Measurements from ENCODE around the gene CCT8.

The CCT8 gene

GRCh38 chr21:29008367-29008766 is 65.1 kb downstream of the CCT8 start:
- H3K27ac ChIP-seq: no peak overlapping the region
- ChIA-PET POLR2A (ENCODE audit: low non-redundant PET) (no interaction called here), CTCF (no interaction called here)
- no peak for DNase-seq (ENCODE audit: low spot score)
- TF ChIP-seq, protein P1, sequence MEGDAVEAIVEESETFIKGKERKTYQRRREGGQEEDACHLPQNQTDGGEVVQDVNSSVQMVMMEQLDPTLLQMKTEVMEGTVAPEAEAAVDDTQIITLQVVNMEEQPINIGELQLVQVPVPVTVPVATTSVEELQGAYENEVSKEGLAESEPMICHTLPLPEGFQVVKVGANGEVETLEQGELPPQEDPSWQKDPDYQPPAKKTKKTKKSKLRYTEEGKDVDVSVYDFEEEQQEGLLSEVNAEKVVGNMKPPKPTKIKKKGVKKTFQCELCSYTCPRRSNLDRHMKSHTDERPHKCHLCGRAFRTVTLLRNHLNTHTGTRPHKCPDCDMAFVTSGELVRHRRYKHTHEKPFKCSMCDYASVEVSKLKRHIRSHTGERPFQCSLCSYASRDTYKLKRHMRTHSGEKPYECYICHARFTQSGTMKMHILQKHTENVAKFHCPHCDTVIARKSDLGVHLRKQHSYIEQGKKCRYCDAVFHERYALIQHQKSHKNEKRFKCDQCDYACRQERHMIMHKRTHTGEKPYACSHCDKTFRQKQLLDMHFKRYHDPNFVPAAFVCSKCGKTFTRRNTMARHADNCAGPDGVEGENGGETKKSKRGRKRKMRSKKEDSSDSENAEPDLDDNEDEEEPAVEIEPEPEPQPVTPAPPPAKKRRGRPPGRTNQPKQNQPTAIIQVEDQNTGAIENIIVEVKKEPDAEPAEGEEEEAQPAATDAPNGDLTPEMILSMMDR (conservative IDR thresholded peaks at IDR 0.05; ENCODE audit: low read depth): no peak

DNA sequence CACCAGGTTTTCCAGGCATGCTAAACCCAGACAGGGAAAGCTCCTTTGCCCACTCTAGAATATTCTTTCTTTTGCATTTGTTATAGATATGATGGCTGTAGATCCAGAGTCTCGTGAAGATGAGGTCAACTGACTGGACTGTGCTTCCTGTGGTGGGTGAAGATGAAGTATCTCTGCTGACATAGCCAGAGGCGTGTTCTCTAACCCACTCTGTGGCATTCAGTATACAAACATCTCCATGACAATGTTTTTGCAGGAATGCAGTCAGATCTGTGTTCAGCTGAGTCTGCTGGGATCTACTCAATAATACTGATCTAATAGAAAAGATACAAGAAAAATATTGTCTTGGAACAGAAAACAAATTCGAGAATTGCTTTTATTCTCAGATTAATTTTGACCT is 65.6 kb downstream of the CCT8 start:
- TF ChIP-seq, protein P1 (conservative IDR thresholded peaks at IDR 0.05; ENCODE audit: low read depth): no peak
- CTCF ChIA-PET: no interaction called here
- H3K27ac ChIP-seq: no peak overlapping the region
- POLR2A ChIA-PET (ENCODE audit: low non-redundant PET): no interaction called here
- no peak for DNase-seq (ENCODE audit: low spot score)

DNA sequence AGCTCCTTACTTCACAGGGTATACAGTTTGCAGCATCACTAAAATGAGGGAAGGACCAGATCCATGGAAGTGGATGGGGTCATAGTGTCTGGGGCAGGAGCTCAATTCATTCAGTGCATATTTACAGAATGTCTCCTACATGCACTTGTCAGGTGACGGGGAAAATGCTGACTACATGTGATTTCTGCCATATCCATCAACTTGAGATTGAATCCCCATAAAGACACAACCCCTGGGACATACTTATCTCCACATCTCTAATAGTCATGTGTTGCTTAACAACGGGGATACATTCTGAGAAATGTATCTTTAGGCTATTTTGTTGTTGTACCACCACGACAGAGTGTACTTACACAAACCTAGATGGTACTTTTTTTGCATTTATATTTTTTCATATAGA is 66.3 kb downstream of the CCT8 start:
- TF ChIP-seq, protein P1 (conservative IDR thresholded peaks at IDR 0.05; ENCODE audit: low read depth): no peak
- no peak for DNase-seq (ENCODE audit: low spot score)
- POLR2A ChIA-PET (ENCODE audit: low non-redundant PET): no interaction called here
- no peak overlapping the region for H3K27ac ChIP-seq
- CTCF ChIA-PET: no interaction called here
